ENCODE results near the gene INTS6. TPM values are rescaled to one million over a fixed set of nuclear protein-coding genes. Genes with fewer than 3 reads are reported as not detected.

The INTS6 gene
- total and polyA plus RNA-seq, 11 donors: 7.7 to 30.2 (median 23.4) TPM

GRCh38 chr13:51478418-51479198, 25.8 kb upstream of the INTS6 start:
- intact Hi-C loops (cut with DNase I): no loop called here

GRCh38 chr13:51477653-51478324, 25.0 kb upstream of the INTS6 start:
- Histone ChIP-seq H3K4me1 (peaks cover 0 to 6% (median 0%) of the 10 kb centered on the region in 12 donors), H3K9me3 (peaks cover 0 to 4% (median 0%) of the 10 kb centered on the region in 12 donors), H3K27me3 (no peaks in the 10 kb centered on the region), H3K4me3 (no peak overlapping the region), H3K36me3 (no peaks in the 10 kb centered on the region), H3K27ac (no peak overlapping the region)
- ATAC-seq (no peak), DNase-seq (no peak)
- 87 to 95% (median 89%) methylated on average over 2 of the region's 2 CpGs for WGBS, 4 donors
- TF ChIP-seq CTCF (IDR thresholded peaks at IDR 0.05) (no peak), POLR2A (IDR thresholded peaks at IDR 0.05) (no peak)
- intact Hi-C loops (cut with DNase I): no loop called here

More at GRCh38 chr13:51478418-51479198, 25.8 kb upstream of the INTS6 start:
- Histone ChIP-seq H3K4me3 (no peak overlapping the region), H3K27me3 (no peaks in the 10 kb centered on the region), H3K27ac (no peak overlapping the region), H3K9me3 (peaks cover 0 to 12% (median 0%) of the 10 kb centered on the region in 12 donors), H3K36me3 (no peaks in the 10 kb centered on the region), H3K4me1 (peaks cover 0 to 6% (median 0%) of the 10 kb centered on the region in 12 donors)
- WGBS, 4 donors: 81 to 85% (median 83%) methylated on average over 8 of the region's 8 CpGs
- ATAC-seq (no peak), DNase-seq (no peak)
- TF ChIP-seq CTCF (IDR thresholded peaks at IDR 0.05): no peak

- H3K27ac ChIP-seq: no peak overlapping the region
These were observed 24.3 kb upstream of the INTS6 start for GRCh38 chr13:51477149-51477548.

More at GRCh38 chr13:51477149-51477548, 24.3 kb upstream of the INTS6 start:
- Histone ChIP-seq H3K4me1 (peaks cover 0 to 6% (median 0%) of the 10 kb centered on the region in 12 donors), H3K36me3 (no peaks in the 10 kb centered on the region), H3K9me3 (no peaks in the 10 kb centered on the region), H3K27me3 (no peaks in the 10 kb centered on the region), H3K4me3 (no peak overlapping the region)
- no peak for TF ChIP-seq CTCF (IDR thresholded peaks at IDR 0.05)
- TF ChIP-seq POLR2A (IDR thresholded peaks at IDR 0.05): no peak
- intact Hi-C loops (cut with DNase I): no loop called here
- DNase-seq (no peak), ATAC-seq (no peak)
- 78 to 84% (median 82%) methylated on average over 3 of the region's 3 CpGs for WGBS, 4 donors
